ENCODE data around the gene KATNAL2. TPM values are rescaled to one million over a fixed set of nuclear protein-coding genes. Genes with fewer than 3 reads are reported as not detected.
A peak's percentile ranks its signal among the peaks of the same experiment; 100 is the strongest.
"Not testable (repeated sequence)": the region's sequence is repeated elsewhere in the genome, so short reads cannot be mapped to it uniquely, and the experiment has no call there.

KATNAL2 gene
- total and polyA plus RNA-seq, 9 donors: 0.78 to 5.1 (median 2.8) TPM

DNA sequence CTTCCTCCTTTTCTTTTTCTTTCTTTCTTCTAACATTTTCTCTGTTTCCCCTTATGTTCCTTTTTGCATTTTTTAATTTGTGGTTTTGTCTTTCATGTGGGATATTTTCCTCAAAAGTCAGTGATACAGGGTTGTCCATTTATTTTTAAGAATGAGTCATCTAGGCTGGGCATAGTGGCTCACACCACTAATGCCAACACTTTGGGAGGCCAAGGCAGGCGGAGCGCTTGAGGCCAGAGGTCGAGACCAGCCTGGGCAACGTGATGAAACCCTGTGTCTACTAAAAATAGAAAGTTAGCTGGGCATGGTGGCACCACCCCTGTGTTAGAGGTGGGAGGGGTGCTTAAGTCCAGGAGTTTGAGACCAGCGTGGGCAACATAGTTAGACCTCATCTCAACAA is 35.8 kb downstream of the KATNAL2 start:
- WGBS, 3 donors: 58 to 76% (median 64%) methylated on average over 5 of the region's 5 CpGs
- H3K27me3 ChIP-seq: no peaks in the 10 kb centered on the region
- intact Hi-C loops (cut with DNase I): no loop called here
- no peak for DNase-seq
- H3K27ac ChIP-seq: no peak overlapping the region
- no peaks in the 10 kb centered on the region for H3K9me3 ChIP-seq
- TF ChIP-seq, protein P1, sequence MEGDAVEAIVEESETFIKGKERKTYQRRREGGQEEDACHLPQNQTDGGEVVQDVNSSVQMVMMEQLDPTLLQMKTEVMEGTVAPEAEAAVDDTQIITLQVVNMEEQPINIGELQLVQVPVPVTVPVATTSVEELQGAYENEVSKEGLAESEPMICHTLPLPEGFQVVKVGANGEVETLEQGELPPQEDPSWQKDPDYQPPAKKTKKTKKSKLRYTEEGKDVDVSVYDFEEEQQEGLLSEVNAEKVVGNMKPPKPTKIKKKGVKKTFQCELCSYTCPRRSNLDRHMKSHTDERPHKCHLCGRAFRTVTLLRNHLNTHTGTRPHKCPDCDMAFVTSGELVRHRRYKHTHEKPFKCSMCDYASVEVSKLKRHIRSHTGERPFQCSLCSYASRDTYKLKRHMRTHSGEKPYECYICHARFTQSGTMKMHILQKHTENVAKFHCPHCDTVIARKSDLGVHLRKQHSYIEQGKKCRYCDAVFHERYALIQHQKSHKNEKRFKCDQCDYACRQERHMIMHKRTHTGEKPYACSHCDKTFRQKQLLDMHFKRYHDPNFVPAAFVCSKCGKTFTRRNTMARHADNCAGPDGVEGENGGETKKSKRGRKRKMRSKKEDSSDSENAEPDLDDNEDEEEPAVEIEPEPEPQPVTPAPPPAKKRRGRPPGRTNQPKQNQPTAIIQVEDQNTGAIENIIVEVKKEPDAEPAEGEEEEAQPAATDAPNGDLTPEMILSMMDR (IDR thresholded peaks at IDR 0.05): no peak
- TF ChIP-seq POLR2A (IDR thresholded peaks at IDR 0.05) (no peak), EP300 (IDR thresholded peaks at IDR 0.05) (no peak)
- H3K36me3 ChIP-seq: no peaks in the 10 kb centered on the region
- H3K4me3 ChIP-seq: no peak overlapping the region
- H3K4me1 ChIP-seq (ENCODE audit: insufficient read depth): no peaks in the 10 kb centered on the region

DNA sequence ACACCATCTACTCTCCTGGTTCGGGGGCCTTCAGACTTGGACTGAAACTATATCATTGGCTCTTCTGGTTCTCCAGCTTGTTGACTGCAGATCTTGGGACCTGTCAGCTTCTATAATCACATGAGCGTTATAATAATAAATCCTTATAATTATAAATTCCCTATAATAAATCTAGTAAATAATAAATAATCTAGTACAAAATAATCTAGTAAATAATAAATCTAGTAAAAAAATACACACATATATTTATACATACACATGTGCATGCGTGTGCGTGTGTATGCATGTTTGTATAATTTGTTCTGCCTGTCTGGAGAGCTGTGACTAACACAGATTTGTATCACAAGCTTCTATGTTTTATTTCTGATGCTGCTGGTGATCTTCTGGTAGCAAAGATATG is 40.8 kb downstream of the KATNAL2 start:
- Histone ChIP-seq H3K27ac (no peak overlapping the region), H3K27me3 (no peaks in the 10 kb centered on the region), H3K4me1 (ENCODE audit: insufficient read depth) (no peaks in the 10 kb centered on the region), H3K9me3 (no peaks in the 10 kb centered on the region), H3K36me3 (no peaks in the 10 kb centered on the region), H3K4me3 (no peak overlapping the region)
- no peak for TF ChIP-seq EP300 (IDR thresholded peaks at IDR 0.05)
- no peak for TF ChIP-seq POLR2A (IDR thresholded peaks at IDR 0.05)
- intact Hi-C loops (cut with DNase I): no loop called here
- WGBS, 3 donors: 88 to 93% (median 91%) methylated on average over 4 of the region's 4 CpGs
- DNase-seq: no peak

DNA sequence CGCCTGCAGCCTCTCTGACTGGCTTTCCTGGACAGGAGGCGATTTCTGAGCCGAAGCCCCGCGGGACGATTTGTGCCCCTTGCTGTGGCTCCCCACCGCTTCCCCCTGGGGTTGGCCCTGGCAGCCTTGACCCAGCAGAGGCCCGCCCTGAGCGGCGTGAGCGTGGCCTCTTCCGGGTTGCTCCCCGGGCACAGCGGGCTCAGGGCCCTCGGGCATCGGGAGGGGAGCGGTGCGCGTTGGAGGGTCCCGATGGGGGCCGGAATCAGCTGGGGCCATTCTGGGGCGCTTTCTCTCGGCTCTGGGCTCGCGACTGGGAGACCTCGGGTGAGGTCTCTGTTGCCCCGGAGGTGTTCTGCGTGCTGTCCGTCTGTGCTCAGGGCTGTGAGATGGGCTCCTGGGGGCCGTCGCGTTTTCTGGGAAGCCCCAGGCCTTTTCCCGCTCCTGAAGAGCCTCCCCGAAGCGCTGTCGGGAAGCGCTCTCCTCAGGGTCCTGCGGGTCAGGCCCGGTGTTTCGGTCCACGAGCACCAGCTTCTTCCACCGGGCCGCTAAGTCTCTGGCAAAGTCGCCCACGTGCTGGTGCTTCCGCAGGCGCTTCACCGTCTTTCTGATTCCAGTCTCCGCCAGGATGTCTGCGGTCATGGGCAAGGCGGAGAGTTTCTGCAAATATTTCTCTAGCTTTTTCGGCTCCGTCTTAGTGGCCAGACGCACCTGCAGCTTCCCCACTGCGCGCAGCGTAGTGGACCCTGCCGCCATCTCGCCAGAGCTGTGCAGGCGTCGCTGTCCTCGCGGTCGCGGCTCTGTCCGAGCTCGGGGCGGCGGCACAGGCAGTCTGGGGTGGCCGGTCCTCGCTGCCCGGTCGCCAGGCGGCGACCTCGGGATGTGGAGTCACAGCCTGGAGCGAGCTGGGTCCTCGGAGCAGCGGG is 46.5 kb downstream of the KATNAL2 start:
- intact Hi-C loops (cut with DNase I): not testable (repeated sequence)
- 93% methylated on average over 6 of the region's 79 CpGs; no CpG with 5 or more reads in 2 of the 3 donors for WGBS, 3 donors

DNA sequence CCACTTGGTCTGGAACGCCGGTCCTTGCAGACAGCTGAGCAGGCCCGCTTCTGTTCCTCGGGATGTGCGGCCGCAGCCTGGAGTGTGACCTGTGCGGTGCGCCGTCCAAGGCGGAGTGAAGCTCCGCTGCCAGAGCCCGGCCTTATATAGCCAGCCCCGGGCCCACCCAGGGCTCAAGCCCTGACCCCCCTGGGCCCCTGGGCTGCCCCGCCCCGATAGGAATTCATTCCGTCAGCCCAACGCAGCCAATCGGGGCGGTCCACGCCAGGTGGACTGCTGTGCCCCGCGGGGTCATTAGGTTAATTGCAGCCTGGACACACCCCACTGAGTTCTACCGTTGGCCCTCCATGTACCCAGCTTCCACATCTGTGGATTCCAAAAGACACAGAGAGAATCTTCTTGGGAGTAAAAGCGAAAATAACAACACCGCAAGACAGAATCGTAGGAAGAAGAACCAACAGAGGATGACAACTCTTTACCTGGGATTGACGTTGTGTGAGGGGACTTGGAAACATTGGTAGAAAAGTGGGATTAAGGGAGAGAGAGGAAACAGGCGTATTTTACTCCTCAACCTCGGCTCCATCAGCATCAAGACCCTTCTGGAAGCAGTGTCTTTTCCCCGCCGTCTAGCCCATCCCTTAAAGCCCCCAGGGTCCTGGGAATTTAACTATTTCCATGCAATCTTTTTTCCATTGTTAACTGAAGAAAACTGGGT is 47.3 kb downstream of the KATNAL2 start:
- H3K27me3 ChIP-seq; H3K4me3 ChIP-seq; H3K4me1 ChIP-seq (ENCODE audit: insufficient read depth); DNase-seq; intact Hi-C loops (cut with DNase I); H3K9me3 ChIP-seq; H3K36me3 ChIP-seq; H3K27ac ChIP-seq: not testable (repeated sequence)
- 90 to 93% methylated on average over 8 of the region's 31 CpGs; no CpG with 5 or more reads in 1 of the 3 donors for WGBS, 3 donors

More for the DNA sequence above, 46.5 kb downstream of the KATNAL2 start:
- DNase-seq; H3K4me1 ChIP-seq (ENCODE audit: insufficient read depth); H3K27ac ChIP-seq; H3K9me3 ChIP-seq; H3K4me3 ChIP-seq; H3K27me3 ChIP-seq; H3K36me3 ChIP-seq: not testable (repeated sequence)

DNA sequence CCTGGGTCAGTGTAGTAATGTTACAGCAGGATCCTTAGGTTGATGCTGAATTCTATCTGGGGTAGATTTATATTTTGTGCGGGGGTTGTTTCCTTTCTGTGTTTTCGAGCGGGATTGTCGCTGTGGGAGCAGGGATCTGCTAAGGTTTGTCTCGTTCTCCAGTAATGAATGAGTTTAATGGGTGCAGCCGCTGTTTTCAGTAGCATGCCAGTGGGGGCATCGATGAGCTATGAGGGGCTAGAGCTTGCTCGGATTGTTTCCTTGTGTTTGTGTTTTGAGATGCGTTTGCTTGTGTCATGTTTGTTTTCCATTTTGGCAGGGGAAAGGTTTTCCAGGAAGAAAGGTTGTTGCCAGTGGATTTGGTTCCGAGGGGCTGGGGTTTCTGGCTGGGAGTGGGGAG is 48.9 kb downstream of the KATNAL2 start:
- intact Hi-C loops (cut with DNase I); H3K36me3 ChIP-seq; H3K9me3 ChIP-seq; H3K4me1 ChIP-seq (ENCODE audit: insufficient read depth); DNase-seq; H3K27ac ChIP-seq; H3K4me3 ChIP-seq; H3K27me3 ChIP-seq: not testable (repeated sequence)
- 76% methylated on average over 3 of the region's 10 CpGs; no CpG with 5 or more reads in 2 of the 3 donors for WGBS, 3 donors

DNA sequence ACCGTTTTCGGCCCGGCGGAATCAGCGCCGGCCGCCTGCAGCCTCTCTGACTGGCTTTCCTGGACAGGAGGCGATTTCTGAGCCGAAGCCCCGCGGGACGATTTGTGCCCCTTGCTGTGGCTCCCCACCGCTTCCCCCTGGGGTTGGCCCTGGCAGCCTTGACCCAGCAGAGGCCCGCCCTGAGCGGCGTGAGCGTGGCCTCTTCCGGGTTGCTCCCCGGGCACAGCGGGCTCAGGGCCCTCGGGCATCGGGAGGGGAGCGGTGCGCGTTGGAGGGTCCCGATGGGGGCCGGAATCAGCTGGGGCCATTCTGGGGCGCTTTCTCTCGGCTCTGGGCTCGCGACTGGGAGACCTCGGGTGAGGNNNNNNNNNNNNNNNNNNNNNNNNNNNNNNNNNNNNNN is 52.1 kb downstream of the KATNAL2 start:
- H3K4me3 ChIP-seq; intact Hi-C loops (cut with DNase I); H3K36me3 ChIP-seq; H3K9me3 ChIP-seq; DNase-seq; H3K27me3 ChIP-seq; H3K27ac ChIP-seq; H3K4me1 ChIP-seq (ENCODE audit: insufficient read depth): not testable (repeated sequence)
- WGBS, 3 donors: no CpG with 5 or more reads among the region's 32 CpGs

DNA sequence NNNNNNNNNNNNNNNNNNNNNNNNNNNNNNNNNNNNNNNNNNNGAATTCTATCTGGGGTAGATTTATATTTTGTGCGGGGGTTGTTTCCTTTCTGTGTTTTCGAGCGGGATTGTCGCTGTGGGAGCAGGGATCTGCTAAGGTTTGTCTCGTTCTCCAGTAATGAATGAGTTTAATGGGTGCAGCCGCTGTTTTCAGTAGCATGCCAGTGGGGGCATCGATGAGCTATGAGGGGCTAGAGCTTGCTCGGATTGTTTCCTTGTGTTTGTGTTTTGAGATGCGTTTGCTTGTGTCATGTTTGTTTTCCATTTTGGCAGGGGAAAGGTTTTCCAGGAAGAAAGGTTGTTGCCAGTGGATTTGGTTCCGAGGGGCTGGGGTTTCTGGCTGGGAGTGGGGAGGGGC is 102.5 kb downstream of the KATNAL2 start:
- H3K9me3 ChIP-seq; DNase-seq; H3K27ac ChIP-seq; H3K36me3 ChIP-seq; H3K4me1 ChIP-seq (ENCODE audit: insufficient read depth); H3K4me3 ChIP-seq; H3K27me3 ChIP-seq; intact Hi-C loops (cut with DNase I): not testable (repeated sequence)
- no CpG with 5 or more reads among the region's 10 CpGs for WGBS, 3 donors

DNA sequence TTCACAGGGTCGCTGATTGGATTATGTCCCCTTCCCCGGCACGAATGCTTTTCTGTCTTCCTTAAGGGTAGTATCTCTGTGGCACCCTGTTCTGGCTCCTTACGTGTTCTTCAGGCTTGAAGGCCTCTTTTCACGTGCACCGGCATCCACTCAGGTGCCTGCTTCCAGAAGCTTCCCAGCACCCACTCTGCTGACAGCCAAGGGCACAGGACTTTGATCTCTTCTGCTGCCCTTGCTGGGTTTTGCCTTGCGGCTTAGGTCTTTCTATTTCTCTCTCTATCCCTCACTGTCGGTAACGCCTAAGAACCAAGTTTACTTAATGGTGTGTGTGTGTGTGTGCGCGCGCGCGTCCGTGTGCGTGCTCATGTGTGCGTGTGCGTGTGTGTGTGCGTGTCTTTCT is 103.4 kb downstream of the KATNAL2 start:
- WGBS, 3 donors: no CpG with 5 or more reads among the region's 19 CpGs
- H3K27ac ChIP-seq; H3K4me1 ChIP-seq (ENCODE audit: insufficient read depth); H3K27me3 ChIP-seq; intact Hi-C loops (cut with DNase I); H3K4me3 ChIP-seq; DNase-seq; H3K9me3 ChIP-seq; H3K36me3 ChIP-seq: not testable (repeated sequence)

DNA sequence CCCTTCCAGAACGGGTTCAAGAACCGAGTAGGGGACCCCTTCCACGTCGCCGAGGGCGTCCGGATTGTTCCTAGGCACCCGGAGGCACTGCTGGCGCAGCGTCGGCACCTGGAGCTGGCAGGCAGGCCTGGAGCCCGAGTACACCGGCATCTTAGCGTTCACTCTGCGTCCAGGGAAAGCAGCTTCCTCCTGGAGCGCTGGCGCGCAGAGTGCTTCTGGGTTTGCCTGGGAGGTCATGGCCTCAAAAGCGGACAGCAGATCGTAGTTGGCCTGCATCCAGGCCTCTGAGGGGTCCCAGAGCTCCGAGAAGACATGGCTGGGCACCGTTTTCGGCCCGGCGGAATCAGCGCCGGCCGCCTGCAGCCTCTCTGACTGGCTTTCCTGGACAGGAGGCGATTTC is 105.4 kb downstream of the KATNAL2 start:
- H3K4me3 ChIP-seq; H3K27me3 ChIP-seq; H3K36me3 ChIP-seq; H3K27ac ChIP-seq; H3K4me1 ChIP-seq (ENCODE audit: insufficient read depth); intact Hi-C loops (cut with DNase I); H3K9me3 ChIP-seq: not testable (repeated sequence)
- WGBS, 3 donors: 97 to 100% methylated on average over 6 to 9 of the region's 29 CpGs; no CpG with 5 or more reads in 1 of the 3 donors
- peak in 2 of 5 donors; percentile 24 to 42 for DNase-seq

DNA sequence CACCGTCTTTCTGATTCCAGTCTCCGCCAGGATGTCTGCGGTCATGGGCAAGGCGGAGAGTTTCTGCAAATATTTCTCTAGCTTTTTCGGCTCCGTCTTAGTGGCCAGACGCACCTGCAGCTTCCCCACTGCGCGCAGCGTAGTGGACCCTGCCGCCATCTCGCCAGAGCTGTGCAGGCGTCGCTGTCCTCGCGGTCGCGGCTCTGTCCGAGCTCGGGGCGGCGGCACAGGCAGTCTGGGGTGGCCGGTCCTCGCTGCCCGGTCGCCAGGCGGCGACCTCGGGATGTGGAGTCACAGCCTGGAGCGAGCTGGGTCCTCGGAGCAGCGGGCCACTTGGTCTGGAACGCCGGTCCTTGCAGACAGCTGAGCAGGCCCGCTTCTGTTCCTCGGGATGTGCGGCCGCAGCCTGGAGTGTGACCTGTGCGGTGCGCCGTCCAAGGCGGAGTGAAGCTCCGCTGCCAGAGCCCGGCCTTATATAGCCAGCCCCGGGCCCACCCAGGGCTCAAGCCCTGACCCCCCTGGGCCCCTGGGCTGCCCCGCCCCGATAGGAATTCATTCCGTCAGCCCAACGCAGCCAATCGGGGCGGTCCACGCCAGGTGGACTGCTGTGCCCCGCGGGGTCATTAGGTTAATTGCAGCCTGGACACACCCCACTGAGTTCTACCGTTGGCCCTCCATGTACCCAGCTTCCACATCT is 106.5 kb downstream of the KATNAL2 start:
- H3K27me3 ChIP-seq; H3K9me3 ChIP-seq; H3K27ac ChIP-seq; intact Hi-C loops (cut with DNase I); DNase-seq; H3K36me3 ChIP-seq; H3K4me1 ChIP-seq (ENCODE audit: insufficient read depth); H3K4me3 ChIP-seq: not testable (repeated sequence)
- no CpG with 5 or more reads among the region's 55 CpGs for WGBS, 3 donors
